Inferior parietal cortex (tissue), 1 donor: ENCODE results near the gene LMO2.

Source experiments
- DNase-seq: peaks from one replicate; pipeline ENCODE4 v3.0.0-alpha.2; 2016; ENCODE audit errors: extremely low spot score

Gene LMO2

DNA sequence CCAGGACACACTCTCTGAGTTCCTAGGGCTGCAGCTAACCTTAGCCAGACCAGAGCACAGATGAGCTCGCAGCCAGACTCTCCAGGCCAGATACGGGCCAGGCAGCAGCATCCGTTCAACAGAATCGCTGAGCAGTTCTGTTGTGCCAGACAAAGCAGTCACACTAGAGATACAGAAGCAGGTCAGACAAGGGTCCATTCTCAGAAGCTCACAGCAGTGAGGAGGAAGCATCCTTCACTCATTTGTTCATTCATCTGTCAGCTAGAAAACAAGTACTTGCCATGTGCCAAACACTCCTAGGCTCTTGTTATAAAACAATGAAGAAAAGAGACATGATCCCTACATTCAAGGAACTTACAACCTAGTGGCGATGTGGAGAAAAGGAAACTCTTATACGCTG is 2.6 kb downstream of the LMO2 start:
- DNase-seq: no peak

DNA sequence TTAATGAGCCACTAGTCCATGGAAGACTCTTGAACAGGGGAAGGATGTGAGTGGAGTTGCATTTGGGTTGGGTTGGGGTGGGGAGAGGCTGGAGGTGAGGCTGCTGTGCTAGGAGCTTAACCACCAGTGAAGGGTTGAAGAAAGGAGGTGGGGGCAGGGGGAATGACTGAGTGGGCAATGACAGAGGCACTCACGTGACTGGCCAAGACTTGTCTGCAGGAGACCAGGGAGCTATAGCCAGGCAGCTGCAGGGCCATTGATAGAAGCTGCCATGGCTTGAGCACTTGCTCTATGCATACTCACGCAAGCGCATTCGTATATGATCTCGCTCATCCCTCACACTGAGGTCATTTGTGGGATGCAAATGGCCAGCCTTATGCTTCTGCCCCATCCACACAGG is 4.0 kb downstream of the LMO2 start:
- DNase-seq: no peak

DNA sequence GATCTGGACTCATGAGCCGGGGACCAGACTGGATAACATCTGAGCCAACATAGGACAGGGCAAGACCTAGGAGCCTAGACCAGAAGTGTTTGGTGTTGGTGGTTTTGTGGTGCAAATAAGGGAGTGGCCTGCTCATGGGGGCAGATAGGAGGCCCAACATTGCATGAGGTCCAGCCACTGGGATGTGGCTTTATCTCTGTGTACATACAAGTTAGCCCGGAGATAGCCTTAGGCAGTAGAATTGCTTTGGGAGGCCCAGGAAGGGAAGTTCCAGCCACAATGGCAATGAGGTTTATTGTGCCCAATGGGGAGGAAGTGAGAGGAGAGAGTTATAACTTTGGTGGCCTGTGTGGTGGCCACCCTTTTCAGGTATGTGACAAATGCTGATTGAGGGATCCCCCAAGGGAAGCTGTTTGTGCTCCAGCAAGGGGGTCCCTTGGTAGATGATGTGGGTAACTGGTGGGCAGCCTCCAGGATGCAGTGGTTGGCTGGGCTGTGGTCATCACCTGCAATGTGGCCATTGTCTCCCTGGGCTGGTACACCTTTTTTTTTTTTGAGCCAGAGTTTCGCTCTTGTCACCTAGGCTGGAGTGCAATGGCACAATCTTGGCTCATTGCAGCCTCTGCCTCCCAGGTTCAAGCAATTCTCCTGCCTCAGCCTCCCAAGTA is 6.4 kb downstream of the LMO2 start:
- no peak for DNase-seq

DNA sequence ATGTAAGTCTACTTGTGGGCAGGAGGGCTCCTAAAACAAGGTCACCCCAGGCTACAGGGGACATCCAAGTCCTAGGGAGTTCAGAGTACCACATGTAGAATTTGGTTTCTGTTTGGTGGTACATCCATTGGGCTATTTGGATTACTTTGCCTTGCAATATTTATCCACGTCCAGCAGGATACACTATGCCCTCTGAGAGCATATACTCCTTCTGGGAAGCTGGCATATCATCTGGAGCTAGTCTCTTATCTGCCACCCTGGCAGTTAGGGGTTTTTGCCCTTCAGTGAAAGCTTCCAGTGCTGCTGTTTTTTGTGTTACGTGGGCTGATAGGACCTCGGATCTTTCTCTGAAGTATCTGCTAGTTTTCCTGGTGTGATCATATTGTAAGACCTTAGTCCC is 7.3 kb downstream of the LMO2 start:
- DNase-seq: no peak

DNA sequence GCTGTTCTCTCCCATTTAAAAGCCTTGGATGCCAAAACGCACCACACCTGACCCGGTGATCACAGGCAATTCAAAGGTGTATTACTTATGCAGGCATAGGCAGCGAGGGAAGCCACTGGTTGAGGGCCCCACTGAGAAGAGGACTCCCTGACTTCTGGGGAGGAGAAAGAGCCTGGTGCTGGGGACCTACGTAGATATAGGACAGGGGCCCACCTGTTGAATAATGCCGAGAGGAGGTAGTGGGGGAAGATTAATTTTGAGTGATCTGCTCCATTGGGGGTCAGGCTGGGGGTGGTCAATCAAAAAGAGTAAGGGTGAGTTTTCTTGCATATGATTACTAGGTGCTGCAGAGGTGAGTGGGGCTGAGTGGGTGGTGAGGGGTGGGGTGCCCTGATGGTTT is 7.8 kb downstream of the LMO2 start:
- no peak for DNase-seq

DNA sequence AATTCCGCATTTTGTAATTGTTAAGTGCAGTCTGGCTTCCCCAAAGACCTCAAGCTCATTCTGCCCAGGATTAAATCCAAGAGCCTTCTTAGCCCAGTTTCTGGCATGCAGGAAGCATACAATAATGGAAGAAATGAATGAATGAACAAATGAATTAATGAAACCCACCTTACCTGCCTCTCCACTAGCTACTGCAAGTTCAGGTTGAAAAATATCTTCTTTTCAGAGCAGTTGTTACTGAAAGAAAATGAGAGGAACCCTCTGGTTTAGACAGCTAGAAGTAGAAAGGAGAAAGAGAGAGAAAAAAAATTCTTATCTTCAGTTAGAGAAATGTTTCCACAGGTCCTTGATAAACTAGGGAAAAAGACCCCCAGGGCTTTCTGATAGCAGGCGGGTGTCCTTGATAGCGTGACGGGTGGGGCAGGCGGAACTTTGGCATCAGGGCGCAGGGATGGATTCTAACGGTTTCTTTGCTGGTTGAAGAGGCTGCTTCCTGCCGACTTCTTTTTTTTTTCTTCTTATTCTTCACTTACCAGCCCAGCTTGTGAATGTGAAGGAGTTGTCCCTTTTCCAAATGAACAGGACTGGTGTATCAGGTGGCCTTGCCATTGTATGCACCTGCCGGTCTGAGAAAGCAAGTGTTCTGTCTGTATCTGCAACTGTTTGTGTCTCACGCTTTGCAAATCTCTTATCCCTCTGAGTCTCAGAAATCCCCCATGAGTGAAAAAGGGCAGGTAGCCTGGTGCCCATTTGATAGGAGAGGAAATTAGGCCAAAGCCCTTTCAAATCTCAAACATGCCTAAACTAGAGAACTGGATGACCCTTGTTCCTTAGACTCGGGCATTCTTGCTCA is 10.0 kb downstream of the LMO2 start:
- no peak for DNase-seq

DNA sequence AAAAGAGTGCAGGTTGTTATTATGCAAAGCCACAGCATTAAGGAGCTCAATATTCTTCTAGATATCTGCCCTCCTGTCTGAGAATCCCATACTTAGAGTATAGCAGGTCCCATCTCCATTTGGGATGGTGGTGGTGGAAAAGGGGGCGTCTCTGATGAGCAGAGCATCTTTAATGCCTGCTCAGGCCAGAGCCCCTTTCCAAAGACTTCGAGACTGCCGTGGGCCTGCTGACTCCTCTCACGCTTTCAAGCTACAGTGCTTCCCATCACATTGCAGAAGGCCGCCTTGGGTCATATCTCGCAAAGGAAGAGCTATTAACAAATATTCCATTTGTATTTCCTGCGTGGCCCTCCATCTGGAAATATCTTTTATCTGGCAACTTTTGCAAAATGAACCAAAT is 10.9 kb downstream of the LMO2 start:
- DNase-seq: no peak

DNA sequence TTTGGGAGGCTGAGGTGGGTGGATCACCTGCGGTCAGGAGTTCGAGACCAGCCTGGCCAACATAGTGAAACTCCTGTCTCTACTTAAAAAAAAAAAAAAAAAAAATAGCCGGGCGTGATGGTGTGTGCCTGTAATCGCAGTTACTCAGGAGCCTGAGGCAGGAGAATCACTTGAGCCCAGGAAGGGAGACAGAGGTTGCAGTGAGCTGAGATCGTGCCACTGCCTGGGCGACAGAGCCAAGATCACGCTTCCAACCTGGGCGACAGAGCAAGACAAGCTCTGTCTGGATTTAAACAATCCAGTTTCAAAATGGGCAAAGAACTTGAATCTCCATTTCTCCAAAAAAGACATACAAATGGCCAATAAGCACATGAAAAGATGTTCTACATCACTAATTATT is 12.5 kb downstream of the LMO2 start:
- no peak for DNase-seq

DNA sequence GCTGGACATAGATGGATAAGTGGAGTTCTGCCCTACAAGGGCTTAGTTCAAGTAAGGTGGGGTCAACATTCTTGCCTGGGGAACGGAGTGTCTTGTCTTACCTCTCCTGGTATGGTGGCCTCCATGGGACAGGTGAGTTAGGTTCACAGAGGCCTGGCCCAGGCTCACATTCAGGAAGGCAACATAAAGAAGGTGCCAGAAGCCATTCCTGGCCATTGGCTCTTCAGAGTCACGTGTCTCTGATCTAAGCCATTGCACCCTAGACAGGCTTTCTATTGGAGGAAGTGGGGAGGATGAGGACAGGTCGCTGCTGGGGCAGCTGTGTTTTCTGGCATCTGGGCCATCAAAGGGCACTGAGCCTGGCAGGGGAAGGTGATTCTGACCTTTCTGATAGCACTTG is 14.8 kb downstream of the LMO2 start:
- no peak for DNase-seq

DNA sequence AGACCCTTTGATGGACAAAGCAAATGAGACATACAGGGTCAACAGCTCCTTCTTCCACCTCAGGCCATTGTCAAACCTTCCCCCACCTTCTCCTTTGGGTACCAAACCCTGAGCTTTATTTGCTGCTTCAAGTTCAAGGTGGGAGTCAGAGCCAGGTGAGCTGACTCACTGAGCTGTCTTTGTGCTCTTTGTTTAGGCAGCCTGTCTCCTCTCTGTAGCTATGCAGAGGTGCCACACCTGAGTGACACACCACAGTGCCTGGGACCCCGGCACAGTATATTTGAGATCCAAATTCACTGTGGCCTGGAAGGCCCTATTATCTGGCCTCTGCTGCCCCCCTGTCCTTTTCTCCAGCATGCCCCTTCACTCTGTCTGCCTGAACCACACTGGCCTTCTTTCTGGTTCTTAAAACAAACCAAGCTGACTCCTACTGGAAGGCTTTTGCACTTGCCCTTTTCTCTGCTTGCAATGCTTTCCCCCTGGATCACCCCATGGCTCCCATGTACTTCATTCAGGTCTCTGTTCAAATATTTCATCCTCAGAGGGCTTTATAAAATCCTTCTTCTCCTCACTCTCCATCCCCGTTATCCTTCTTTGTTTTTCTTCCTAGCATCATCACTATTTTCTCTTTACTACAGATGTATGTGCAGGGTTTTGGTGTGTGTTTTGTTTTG is 16.1 kb downstream of the LMO2 start:
- no peak for DNase-seq

DNA sequence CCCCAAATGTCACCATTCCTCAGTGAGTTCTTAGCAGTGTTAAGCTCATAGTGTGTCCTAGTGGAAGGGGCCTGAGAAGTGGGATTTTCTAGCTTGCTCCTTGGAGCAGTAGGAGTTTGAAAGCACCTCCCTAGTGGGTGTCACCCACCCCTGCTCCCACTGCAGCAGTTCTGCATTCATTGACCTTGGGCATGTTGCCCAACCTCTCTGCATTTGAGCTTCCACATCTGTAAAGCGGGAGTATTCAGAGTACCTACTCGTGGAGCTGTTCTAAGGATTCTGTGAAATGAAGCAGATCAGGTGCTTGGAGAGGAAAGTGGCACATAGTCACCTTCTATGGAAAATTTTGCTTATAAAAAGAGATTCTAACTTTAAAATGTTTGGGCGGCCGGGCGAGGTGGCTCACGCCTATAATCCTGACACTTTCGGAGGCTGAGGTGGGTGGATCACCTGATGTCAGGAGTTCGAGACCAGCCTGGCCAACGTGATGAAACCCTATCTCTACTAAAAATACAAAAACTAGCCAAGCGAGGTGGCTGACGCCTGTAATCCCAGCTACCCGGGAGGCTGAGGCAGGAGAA is 16.9 kb downstream of the LMO2 start:
- no peak for DNase-seq

DNA sequence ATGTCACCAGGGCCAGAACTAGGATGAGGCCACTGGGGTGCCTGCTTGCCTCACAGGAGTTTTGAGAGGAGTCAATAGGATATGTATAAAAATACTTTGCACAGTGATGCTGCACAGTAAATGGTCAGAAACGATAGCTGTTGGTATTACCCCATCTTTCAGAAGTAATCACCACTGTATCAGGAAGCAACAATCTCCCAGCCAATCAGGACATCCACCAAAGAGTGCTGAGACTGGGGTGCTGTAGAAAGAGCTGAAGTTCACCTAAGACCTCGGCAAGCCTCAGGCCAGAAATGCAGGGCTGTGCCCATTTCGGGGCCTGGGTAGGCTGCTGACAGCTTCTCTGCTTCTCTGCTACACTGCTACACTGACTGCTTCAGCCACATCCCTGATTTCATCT is 17.4 kb downstream of the LMO2 start:
- DNase-seq: no peak

DNA sequence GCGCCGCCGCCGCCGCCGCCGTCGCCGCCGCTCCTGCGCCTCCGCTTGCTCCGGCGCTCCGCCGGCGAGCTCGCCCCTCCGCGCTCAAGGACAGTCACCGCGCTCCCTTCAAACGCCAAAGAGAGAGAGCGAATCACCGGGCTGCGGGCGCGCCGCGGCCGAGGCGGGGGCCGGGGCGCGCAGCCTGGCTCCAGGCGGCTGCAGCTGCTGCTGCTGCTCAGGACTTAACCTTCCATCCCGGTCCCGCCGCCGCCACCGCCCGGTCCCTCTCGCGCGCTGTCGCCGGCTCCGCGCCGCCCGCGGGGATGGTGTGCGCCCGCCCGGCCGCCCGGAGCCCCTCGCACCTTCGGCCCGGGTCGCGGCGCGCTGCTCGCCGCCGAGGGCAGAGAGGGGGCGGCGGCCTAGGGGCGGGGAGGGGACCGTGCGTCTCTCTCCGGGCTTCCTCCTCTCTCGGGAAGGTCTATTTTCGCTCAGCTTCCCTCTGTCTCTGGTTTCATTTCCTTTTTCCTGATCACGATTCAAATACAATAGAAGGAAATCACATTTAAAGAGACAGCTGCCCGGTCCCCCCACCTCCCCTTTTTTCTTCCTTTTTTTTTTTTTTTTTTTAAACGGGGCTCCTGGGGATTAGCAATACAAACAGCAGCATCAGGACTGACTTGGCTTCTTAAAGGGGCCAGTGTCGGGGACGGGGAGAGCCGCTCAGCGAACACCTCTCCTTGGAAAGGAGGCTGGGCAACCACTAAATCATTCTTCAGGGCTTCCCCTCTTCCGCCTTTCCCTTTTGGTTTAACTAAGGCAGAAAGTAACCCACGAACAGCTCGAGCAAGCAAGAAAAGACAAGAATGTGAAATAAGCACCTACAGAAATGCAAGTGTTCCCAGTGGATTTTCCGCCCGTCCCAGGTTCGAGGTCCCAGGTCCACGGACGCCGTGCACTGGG is 22.1 kb downstream of the LMO2 start:
- peak; percentile 32 for DNase-seq

DNA sequence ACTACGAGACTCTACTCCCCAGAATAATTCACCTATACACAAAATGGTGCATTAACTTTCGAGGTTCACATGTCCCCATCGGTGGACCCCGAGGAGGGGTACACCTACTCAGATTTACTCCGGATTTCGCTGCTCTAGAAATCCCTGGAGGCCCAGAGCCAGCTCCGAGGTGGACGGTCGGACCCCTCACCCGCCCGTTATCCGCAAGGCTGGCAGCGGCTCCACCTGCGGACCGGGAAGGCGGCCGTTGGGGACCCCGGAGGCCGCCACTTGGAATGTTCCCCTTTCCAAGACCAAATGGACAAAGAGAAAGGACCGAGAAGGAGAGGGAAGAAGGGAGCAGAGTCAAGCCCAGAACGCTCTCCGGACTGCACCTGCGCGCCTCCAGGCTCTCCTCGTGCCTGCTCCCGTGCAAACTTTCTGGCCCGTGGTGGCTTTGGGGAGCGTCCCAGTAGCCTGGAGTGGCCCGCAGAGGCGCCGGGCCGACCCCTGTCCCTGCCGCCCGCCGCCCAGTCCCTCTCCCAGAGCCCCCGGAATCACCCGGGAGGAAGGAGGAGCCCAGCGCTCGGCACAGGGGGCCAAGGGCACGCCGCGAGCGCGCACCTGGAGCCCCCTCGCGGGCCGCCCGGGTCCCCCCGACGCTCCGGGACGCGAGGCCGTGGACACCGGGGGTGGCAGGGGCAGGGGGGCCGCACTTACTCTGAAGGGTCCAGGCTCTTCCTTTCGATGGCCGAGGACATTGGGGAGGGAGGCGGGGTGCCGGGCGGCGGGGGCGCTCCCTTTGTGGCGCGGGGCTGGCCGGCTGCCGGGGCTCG is 23.0 kb downstream of the LMO2 start:
- no peak for DNase-seq

DNA sequence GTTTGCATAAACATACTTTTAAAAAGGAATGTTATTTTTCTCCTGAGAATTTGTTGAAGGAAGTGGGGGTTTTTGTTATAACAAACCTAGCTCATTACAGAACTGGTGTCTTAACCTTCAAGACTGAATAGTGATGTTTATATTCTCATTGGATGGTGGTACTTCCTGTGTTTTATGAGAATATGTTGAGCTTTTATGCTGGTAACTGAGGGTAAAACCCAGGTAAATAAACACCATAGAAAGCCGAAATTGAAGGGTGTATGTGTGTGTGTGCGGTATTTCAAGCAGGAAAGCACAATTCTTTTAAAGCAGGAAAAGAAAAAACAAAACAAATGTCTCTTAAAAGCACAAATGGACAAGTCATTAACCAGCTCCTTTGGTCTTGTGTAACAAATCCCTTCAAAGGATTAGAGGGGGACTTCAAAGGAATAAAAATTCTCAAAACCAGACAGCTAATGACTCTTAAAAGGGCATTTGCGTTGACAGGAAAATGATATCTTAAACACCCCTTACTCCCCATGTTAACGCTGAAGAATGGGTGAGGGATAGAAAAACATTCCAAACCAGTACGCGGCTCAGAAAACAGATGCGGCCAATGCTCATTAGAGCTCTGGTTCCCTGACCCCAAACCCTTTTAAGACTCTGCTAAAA is 23.8 kb downstream of the LMO2 start:
- DNase-seq: no peak

DNA sequence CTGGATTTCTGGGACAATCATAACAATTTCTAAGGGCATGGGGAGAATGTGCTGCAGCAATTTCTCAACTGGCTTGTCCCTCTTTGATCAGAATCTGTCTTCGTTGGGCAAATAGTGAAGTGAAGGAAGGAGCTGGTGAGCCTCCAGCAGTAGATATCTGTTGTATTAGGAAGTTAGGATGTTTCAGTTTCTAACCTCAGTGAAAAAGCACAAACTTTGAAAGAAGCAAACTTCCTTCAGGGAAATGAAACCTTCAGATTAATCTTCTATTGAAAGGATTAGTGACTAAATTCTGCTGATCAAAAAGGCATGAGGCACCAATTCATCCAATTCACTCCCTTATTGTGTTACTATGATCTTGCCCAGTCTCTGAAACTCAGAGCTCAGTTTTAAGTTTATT is 24.3 kb downstream of the LMO2 start:
- DNase-seq: peak; percentile 30

DNA sequence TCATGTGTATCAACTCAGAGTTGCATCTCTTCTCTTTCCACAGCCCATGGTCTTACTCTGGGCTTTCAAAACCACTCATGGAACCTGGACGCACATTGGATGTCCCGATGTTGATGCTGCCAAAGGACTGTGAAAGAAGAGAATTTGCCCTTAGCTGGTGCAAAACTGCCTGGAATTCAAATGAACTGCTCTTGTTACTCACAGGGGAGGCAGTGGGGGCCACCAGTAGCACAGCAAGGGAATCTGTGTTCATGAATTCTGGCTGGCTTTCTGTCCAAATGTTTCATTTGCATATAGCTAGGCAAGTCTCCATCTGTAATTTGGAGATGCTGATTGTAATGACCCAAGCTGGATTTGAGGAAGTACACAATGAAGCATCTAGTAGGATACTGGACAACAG is 24.9 kb downstream of the LMO2 start:
- DNase-seq: no peak

DNA sequence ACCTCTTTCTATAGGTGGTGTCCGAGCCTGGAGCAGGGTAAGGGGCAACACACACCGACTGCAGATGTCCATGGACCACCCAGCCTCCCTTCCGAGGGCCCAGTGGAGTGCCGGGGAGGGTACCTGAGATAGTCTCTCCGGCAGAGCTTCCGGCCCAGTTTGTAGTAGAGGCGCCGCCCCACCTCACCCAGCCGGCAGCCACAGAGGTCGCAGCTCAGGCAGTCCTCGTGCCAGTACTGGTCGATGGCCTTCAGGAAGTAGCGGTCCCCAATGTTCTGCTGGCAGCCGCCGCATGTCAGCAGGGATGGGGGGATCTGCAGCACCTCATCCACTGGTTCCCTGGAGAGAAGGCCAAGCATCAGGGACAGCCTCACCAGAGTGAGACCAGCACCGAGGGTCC is 27.4 kb downstream of the LMO2 start:
- DNase-seq: no peak

DNA sequence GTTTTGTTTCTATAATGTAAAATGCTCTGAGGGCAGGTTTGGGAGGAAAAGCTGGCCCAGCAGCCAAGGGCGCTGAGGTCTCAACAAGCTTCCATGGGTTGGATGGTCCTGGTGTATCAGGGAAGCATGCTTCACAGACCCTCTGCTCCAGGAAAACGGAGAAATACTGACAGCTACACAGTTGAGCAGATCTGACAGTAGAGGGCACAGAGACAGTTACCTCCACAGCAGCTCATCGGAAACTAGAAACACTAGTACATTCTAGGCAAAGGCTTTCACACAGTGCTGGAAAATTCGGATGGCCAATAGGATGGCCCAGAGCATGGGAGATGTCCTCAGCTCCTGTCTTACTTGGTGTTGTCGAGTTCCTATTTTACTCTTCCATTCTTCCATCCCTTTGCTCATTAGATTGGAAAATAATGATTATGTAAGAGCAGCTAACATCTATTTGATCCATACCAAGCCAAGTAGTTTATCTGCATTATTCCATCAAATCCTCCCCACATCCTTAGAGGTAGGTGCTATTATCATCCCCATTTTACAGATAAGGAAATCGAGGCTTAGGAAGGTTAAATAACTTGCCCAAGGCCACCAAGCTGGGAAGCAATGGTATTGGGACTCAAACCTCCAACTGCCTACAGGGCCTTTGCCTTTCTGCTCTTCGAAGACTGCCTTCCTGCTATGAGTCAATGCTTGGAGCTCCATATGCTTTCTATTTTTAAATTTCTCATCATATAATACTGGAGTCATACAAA is 28.3 kb downstream of the LMO2 start:
- no peak for DNase-seq
